Activated naive CD8-positive, alpha-beta T cell (primary cell): ENCODE measurements around the gene C13orf46.

ENCODE experiments used
- H3K27ac Mint-ChIP-seq: one replicate; pipeline ENCODE4 v1.8.0; 2021; ENCODE audit warnings: mixed read lengths
- H3K27me3 Mint-ChIP-seq: one replicate; pipeline ENCODE4 v1.8.0; 2021; ENCODE audit warnings: mixed read lengths
- H3K36me3 Mint-ChIP-seq: one replicate; pipeline ENCODE4 v1.8.0; 2021; ENCODE audit warnings: mixed read lengths
- H3K4me1 Mint-ChIP-seq: one replicate; pipeline ENCODE4 v1.8.0; 2021; ENCODE audit warnings: low read depth, mixed read lengths
- H3K4me3 Mint-ChIP-seq: one replicate; pipeline ENCODE4 v1.8.0; 2021; ENCODE audit warnings: mild to moderate bottlenecking, mixed read lengths
- H3K9me3 Mint-ChIP-seq: one replicate; pipeline ENCODE4 v1.8.0; 2021; ENCODE audit warnings: low read depth, mixed read lengths

The C13orf46 gene

DNA sequence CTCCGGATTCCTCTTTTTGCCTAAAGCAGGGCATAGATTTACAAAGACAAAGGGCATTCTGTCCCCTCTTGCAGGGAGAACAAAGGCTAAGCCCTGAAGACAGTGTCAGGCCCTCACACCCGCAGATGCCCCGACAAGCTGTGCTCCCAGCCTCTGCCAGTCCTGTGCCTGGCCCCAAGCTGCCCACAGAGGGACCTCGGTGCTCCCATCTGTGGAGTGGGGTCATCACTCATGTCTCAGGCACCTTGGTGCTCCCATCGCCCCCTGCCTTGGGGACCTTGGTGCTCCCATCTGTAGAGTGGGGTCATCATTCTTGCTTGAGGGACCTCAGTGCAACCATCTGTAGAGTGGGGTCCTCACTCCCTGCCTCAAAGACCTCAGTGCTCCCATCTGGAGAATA, 24.3 kb downstream of the C13orf46 start:
- Mint-ChIP-seq H3K36me3 (no peaks in the 10 kb centered on the region), H3K27me3 (no peaks in the 10 kb centered on the region), H3K4me1 (peaks cover 4% of the 10 kb centered on the region), H3K9me3 (no peaks in the 10 kb centered on the region), H3K27ac (no peak overlapping the region), H3K4me3 (no peak overlapping the region)

DNA sequence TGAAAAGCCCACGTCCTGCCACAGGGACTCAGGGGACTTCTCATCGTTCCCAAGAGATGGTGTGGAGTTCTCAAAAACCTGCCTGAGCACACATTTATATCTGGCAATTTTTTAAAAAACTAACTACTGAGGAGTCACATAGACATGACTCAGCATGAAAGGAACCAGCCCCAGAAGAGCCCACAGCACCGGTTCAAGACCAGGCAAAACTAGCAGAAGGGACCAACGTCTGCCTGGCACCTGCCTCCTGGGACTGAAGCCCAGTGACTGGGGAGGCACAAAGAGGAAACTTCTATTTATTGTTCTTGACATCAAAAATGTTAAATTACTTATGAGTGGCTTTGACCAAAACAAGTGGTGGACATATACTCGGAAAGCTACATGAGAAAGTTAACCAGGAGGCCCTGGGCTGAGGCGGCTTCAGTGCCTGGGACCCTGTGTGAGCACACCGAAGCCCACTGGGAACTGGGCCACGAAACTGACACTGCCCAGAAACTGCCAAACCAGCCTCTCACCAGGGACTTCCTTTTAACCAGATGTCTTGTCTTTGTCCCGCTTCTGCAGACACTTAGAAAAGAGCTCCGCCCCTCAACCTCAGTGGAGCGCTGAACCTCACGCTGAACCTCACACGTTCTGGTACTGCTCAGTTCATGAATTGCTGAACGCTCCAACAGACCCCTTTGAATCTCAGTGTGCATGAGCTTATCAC, 25.7 kb downstream of the C13orf46 start:
- peaks cover 5% of the 10 kb centered on the region for H3K4me1 Mint-ChIP-seq
- no peak overlapping the region for H3K4me3 Mint-ChIP-seq
- no peaks in the 10 kb centered on the region for H3K36me3 Mint-ChIP-seq
- H3K9me3 Mint-ChIP-seq: no peaks in the 10 kb centered on the region
- H3K27ac Mint-ChIP-seq: peak overlapping the region; percentile 61
- no peaks in the 10 kb centered on the region for H3K27me3 Mint-ChIP-seq

DNA sequence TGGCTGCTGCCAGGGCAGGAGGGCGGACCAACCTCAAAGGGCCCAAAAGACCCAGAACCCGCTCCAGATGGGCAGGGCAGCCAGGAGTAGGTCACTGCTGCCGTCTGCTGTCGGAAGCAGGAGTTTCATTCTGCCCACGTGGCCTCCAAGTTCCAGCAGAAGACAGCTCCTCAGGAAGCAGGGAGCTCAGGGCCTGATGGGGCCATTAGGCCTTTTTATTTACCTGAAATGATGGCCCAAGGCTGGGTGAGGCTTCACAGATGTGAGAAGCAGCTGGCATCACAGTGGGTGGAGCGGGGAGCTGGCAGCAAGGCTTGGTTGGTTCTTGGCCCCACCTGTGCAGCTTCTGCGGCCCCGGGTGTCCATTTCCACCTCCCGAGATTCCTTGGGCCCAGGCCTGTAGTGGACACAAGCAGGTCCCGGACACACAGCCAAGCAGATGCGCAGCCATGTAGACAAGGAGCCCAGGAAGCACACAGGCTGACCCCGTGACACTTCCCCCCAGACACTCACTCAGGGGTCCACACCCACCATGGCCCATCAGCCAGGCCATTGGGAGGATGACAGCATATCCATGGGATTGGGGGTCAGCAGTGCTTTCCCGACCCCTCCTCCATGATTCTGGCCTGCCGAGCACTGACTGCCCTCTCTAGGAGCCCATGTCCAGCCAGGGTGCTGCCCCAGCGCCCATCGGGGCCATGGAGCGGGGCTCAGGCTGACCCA, 26.4 kb downstream of the C13orf46 start:
- H3K9me3 Mint-ChIP-seq: no peaks in the 10 kb centered on the region
- no peaks in the 10 kb centered on the region for H3K36me3 Mint-ChIP-seq
- no peak overlapping the region for H3K4me3 Mint-ChIP-seq
- peak overlapping the region; percentile 61 for H3K27ac Mint-ChIP-seq
- no peaks in the 10 kb centered on the region for H3K27me3 Mint-ChIP-seq
- H3K4me1 Mint-ChIP-seq: peaks cover 5% of the 10 kb centered on the region

DNA sequence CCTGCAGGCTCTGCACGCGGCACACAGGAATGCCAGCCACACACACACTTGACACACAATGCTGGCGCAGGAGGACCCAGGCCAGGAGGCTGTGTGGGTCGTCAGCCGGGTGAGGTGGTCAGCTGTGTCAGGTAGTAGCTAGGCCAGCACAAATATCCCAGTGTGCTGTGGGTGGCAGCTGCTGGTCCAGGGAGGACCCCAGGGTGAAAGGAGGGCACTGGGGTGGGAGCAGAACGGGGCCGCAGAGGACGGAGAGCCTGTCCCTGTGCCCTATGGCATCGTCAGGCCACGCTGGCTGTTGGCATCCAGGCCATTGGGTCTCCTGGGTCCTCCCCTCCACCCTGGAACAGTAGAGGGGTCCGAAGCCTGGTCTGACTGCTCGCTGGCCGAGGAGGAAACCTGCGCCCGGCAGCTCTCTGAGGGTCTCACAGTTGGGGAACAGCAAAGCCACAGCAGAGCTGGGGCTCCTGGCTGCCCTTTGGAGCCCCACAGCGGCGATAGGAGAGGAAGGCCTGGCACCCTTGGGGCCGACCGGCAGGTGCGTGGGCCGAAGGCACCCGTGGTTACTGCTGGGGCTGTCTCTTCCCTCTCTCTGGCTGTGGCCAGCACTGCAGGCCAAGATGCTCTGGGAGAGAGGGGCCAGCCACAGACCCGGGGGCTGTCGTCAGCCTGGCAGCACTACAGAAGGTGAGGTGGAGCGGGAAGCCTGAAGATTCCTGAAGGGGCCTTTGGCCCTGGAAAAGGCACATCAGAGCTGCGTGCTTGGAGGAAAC, 27.3 kb downstream of the C13orf46 start:
- H3K4me3 Mint-ChIP-seq: no peak overlapping the region
- H3K27ac Mint-ChIP-seq: no peak overlapping the region
- no peaks in the 10 kb centered on the region for H3K9me3 Mint-ChIP-seq
- peaks cover 3% of the 10 kb centered on the region for H3K4me1 Mint-ChIP-seq
- H3K36me3 Mint-ChIP-seq: no peaks in the 10 kb centered on the region
- no peaks in the 10 kb centered on the region for H3K27me3 Mint-ChIP-seq

DNA sequence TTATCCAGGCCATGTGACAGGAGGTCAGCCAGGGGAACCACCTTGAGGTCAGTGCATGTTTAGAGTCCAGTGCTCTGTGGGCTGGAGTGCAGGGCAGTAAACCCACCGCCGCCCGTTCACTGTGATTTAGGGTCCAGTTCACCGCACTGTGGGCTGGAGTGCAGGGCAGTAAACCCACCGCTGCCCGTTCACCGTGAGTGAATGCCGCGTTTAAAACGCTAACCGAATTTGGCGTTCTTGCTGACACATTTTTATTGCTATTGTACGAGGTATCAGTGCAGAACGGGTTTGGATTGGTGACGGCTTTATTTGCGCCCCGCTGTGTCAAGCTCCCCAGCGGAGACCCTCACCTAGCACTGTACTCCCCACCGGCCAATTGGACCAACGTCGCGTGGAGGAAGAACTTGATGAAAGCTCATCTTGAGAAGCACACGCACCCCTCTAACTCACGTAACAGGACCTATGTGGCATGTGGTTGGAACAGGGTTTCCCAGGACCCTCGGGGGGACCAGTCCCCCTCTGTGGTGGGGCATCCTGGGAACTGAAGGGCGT, 27.9 kb downstream of the C13orf46 start:
- no peak overlapping the region for H3K27ac Mint-ChIP-seq
- H3K4me3 Mint-ChIP-seq: no peak overlapping the region
- H3K36me3 Mint-ChIP-seq: no peaks in the 10 kb centered on the region
- H3K9me3 Mint-ChIP-seq: no peaks in the 10 kb centered on the region
- H3K4me1 Mint-ChIP-seq: peaks cover 3% of the 10 kb centered on the region
- H3K27me3 Mint-ChIP-seq: no peaks in the 10 kb centered on the region

DNA sequence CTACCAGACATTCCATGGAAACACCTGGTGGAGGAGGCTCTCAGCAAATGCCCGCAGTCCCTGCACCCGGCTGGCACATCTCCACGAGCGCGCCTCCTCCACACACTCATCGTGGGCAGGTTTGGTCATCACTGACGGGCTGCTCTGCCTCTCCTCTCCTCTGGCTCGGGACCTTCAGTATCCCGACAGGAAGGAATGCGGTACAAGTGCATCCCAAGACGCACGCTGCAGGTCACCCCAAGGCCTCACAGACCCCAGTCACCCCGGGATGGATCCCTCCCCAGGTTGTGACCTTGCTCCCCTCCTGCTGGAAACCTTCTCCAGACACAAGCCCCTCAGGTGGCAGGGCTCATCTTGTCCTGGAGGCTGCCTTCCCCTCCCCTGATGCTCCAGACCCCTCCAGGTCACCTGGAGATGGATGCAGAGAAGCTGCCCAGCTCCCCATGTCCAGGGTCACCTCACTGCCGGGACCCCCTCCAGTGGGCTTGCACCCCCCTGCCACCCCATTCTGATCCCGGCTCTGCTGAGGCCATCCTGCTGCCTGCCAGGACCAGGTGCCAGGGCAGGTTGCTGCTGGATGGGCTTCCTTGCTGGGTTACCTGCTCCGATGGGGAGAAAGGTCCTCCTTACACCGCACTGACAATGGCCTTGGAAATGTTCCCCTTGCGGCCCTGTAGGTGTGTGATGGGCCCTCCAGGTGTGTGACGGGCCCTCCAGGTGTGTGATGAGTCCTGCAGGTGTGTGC, 29.9 kb downstream of the C13orf46 start:
- H3K27ac Mint-ChIP-seq: no peak overlapping the region
- H3K27me3 Mint-ChIP-seq: no peaks in the 10 kb centered on the region
- H3K4me3 Mint-ChIP-seq: no peak overlapping the region
- H3K4me1 Mint-ChIP-seq: peaks cover 1% of the 10 kb centered on the region
- H3K9me3 Mint-ChIP-seq: no peaks in the 10 kb centered on the region
- H3K36me3 Mint-ChIP-seq: no peaks in the 10 kb centered on the region

DNA sequence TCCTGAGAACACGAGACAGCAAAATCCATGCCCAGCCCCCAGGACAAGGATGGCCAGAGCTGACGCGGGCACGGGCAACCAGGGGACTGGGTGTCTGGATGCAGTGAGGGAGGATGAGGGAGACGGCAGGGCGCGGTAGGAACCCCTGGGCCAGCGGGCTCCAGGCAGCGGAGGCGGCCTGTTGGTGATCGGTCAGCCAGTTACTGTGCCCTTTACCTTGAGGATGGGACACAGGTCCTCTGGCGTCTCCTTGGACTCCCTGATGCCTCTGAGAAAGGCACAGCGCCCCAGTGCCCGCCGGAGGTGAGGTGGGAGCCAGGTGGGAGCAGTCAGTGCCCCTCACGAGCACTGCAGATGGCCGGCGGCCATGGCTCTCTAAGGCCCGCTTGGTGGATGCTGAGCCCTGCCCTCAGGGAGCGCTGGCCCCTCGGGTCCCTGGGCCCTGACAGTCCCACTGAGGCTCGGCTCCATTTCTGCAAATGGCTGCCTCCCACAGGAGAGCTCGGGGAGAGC, 31.2 kb downstream of the C13orf46 start:
- H3K27me3 Mint-ChIP-seq: no peaks in the 10 kb centered on the region
- no peaks in the 10 kb centered on the region for H3K36me3 Mint-ChIP-seq
- no peak overlapping the region for H3K4me3 Mint-ChIP-seq
- no peak overlapping the region for H3K27ac Mint-ChIP-seq
- H3K9me3 Mint-ChIP-seq: no peaks in the 10 kb centered on the region
- H3K4me1 Mint-ChIP-seq: peaks cover 1% of the 10 kb centered on the region

DNA sequence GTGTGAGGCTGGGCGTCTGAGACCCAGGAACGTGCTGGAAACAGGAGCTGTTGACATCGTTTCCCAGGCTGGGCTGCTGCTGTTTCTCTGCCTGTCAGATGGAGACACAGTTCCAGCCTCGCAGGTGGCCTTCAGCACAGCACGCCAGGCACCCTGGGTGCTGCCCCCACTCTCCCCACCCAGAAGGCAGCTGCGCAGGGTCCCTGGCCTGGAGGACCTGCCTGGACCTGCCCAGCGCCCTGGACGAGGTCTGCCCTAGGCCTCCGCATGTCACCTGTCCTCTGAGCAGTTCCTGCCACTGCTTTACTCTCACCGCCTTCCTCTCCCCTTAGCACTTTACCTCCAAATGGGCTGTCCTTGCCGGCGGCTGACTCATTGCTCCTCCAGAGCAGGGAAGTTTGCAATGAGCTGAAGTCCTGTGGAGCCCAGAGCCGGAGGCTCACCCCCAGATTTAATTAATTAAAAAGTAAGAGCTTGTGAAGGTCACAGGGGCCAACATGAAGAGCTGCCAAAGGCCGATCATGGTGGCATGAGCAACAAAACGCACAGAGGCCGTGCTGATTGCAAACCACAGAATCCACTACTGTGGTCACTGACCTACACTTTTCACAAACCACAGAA, 32.2 kb downstream of the C13orf46 start:
- H3K4me1 Mint-ChIP-seq: peaks cover 1% of the 10 kb centered on the region
- no peak overlapping the region for H3K27ac Mint-ChIP-seq
- H3K36me3 Mint-ChIP-seq: no peaks in the 10 kb centered on the region
- H3K27me3 Mint-ChIP-seq: no peaks in the 10 kb centered on the region
- no peak overlapping the region for H3K4me3 Mint-ChIP-seq
- no peaks in the 10 kb centered on the region for H3K9me3 Mint-ChIP-seq

DNA sequence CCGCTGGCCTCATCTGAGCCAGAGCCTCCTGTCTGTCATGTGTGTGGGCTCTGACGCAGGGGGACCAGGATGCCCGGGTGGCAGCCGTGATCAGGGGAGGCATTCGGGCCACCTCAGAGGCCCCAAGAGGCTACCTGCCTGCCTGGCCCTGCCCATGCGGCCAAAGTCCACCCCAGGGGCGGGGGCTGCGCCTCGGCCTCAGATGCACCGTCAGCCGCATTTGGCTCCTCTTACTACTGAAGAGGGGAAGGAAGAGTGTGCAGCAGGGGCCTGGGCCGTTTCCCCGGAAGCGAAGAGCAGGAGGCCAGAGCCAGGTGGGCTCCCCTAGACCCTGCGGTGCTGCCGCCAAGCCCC, 34.0 kb downstream of the C13orf46 start:
- Mint-ChIP-seq H3K9me3 (no peaks in the 10 kb centered on the region), H3K27ac (no peak overlapping the region), H3K36me3 (no peaks in the 10 kb centered on the region), H3K27me3 (no peaks in the 10 kb centered on the region), H3K4me1 (peaks cover 1% of the 10 kb centered on the region), H3K4me3 (no peak overlapping the region)

DNA sequence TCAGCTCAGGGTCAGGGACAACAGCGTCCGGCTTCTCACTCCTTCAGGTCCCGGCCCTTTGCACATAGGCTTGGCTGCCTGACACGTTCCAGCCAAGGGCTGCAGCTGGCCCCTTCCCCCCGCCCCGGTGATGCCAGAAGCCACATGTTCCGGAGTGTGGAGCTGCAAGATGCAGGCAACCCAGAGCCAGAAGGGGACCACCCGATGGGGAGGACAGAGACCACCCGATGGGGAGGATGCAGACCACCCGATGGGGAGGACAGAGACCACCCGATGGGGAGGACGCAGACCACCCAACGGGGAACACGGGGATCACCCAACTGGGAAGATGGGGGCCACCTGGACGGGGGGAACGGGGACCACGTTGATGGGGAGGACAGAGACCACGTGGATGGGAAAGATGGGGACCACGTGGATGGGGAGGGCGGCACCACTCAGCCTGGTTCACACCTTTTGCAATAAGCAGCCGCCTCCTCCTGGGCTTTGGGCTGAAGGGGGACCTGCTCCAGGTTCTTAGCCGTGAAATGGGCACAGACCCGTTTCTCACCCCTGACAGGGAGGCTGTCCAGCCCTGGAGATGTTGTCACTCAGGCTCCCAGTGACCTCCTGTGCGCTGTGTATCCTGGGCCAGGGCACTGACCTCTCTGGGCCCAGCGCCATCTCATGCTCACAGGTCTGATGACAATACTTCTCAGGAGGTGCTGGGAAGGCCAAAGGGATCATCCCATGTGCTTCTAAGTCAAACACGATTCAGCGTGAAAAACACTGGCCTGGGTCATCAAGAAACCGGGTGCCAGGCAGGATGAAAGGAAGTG, 34.5 kb downstream of the C13orf46 start:
- Mint-ChIP-seq H3K27me3 (no peaks in the 10 kb centered on the region), H3K4me3 (no peak overlapping the region), H3K4me1 (peaks cover 1% of the 10 kb centered on the region), H3K36me3 (no peaks in the 10 kb centered on the region), H3K9me3 (no peaks in the 10 kb centered on the region), H3K27ac (no peak overlapping the region)

DNA sequence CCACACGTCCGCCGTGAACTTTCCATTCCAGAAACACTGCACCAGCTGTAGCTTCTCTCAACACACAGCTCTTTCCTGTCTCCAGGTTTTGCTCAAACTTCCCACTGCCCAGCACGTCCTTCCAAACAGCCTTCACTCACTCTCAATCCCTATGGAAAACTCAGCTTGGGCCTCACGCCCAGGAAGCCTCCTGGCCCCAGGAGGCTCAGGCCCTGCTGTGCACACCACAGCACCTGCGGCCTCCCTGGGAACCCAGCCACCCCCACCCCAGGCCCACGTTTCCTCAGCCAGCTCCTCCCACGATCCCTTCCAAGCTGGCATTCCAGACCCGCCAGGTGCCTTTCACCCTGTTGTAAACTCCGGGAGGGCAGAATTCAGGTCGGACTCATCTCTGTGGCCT, 35.2 kb downstream of the C13orf46 start:
- no peak overlapping the region for H3K27ac Mint-ChIP-seq
- H3K36me3 Mint-ChIP-seq: no peaks in the 10 kb centered on the region
- H3K4me1 Mint-ChIP-seq: peaks cover 1% of the 10 kb centered on the region
- no peaks in the 10 kb centered on the region for H3K9me3 Mint-ChIP-seq
- H3K4me3 Mint-ChIP-seq: no peak overlapping the region
- no peaks in the 10 kb centered on the region for H3K27me3 Mint-ChIP-seq

DNA sequence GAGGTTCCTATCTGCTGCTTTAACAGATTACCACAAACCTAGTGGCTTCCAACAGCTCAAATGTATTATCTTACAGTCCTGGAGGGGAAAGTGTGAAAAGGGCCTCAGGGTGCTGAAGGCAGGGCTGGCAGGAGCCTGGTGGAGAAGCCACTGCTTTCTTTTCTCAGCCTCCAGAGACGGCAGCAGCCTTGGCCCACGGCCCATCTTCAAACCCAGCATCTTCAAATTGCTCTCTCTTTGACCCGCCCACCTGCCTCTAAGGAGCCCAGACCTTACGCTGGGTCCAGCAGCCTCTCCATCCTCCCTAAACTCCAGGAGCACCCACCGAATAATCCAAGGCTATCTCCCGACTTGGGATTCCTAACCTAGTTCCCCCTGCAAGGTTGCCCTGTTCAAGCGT, 35.6 kb downstream of the C13orf46 start:
- H3K27ac Mint-ChIP-seq: no peak overlapping the region
- no peak overlapping the region for H3K4me3 Mint-ChIP-seq
- no peaks in the 10 kb centered on the region for H3K27me3 Mint-ChIP-seq

DNA sequence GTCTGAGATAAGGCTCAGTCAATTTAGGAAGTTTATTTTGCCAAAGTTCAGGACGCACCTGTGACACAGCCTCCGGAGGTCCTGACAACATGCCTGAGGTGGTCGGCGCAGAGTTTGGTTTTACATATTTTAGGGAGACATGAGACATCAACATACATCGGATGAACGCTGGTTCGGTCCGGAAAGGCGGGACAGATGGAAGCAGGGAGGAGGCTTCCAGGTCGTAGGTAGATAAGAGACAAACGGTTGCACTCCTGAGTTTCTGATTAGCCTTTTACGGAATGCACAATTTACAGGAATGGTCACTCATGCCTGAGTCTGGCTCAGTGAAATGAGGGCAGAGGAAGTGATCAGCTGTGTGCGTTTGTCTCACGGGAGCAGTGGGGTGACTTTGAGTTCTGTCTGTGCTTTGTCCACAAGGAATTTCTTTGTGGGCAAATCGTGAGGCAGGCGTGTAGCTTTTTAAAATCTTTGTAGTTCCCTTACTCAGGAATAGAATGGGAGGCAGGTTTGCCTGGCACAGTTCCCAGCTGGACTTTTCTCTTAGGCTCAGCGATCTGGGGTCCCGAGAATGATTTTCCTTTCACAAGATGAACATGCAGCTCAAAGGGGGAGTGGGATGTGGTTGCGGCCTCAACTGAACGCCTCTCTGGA, 36.2 kb downstream of the C13orf46 start:
- Mint-ChIP-seq H3K36me3 (no peaks in the 10 kb centered on the region), H3K27me3 (no peaks in the 10 kb centered on the region), H3K4me3 (no peak overlapping the region), H3K4me1 (no peaks in the 10 kb centered on the region), H3K27ac (no peak overlapping the region), H3K9me3 (no peaks in the 10 kb centered on the region)

More for the DNA sequence above, 35.6 kb downstream of the C13orf46 start:
- H3K4me1 Mint-ChIP-seq: no peaks in the 10 kb centered on the region
- no peaks in the 10 kb centered on the region for H3K9me3 Mint-ChIP-seq
- H3K36me3 Mint-ChIP-seq: no peaks in the 10 kb centered on the region
